Activated T-cell treated with anti-CD3 and anti-CD28 coated beads for 48 hours (primary cell): ENCODE data around the gene GSTT4.
"Not testable (repeated sequence)": the region's sequence is repeated elsewhere in the genome, so short reads cannot be mapped to it uniquely, and the experiment has no call there.

ENCODE experiments used
- DNase-seq: peaks from one replicate; pipeline ENCODE4 v3.0.0-alpha.2; 2020; ENCODE audit warnings: low read depth

Gene GSTT4

GRCh38 chr22:23986538-23987178 is 18.6 kb downstream of the GSTT4 start:
- not testable (repeated sequence) for DNase-seq

DNA sequence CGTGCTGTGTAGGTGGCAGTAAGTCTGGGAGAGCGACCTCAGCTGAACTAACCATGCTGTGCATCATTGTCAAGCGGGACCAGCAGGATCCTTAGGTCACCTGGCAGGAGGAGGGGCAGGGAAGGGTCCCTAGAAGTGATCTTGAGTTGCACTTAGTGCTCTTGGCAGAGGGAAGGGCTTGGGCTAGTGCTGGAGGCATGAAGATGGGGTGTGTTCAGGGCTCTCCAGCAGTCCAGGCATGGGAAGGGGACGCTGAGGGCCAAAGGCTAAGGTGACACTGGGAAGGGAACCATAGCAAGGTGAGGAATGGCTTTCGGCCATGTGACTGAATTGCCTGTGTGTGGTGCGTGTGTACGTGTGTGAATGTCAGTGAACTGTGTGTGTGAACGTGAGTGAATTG is 19.2 kb downstream of the GSTT4 start:
- DNase-seq = not testable (repeated sequence)

DNA sequence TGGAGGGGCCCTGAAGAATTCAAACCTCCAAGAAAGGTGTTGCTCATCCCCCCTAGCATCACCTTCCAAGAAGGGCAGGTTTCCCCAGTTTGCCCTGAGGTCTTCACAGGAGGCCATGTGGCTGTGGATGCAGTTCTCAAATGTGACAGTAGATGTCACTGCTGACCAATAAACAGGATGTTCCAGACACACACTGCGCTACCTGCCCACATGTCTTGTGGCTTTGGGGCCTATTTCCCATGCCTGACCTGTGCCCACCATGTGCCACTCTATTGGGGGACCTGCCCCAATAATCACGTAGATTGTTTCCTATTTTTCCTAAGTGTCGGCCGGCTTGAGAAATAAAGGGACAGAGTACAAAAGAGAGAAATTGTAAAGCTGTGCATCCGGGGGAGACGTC is 20.8 kb downstream of the GSTT4 start:
- no peak for DNase-seq

DNA sequence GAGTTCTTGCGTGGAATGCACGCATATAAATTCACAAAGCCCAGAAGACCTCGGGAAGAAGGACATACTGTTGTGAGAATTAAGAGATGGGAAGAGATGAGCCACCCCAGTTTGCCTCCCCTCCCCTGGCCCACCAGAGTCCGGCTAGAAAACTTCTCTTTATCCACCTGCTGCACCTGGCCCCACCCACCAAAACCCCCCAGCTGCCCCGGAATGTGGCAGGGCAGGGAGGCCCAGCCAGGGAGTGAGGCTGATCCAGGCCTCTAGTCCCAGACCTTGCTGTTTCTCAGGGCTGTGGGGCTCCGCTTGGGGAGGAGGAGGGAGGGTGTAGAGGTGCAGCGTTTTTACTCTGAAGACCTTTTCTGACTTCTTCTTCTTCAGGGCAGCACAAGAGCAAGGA is 24.7 kb downstream of the GSTT4 start:
- not testable (repeated sequence) for DNase-seq

DNA sequence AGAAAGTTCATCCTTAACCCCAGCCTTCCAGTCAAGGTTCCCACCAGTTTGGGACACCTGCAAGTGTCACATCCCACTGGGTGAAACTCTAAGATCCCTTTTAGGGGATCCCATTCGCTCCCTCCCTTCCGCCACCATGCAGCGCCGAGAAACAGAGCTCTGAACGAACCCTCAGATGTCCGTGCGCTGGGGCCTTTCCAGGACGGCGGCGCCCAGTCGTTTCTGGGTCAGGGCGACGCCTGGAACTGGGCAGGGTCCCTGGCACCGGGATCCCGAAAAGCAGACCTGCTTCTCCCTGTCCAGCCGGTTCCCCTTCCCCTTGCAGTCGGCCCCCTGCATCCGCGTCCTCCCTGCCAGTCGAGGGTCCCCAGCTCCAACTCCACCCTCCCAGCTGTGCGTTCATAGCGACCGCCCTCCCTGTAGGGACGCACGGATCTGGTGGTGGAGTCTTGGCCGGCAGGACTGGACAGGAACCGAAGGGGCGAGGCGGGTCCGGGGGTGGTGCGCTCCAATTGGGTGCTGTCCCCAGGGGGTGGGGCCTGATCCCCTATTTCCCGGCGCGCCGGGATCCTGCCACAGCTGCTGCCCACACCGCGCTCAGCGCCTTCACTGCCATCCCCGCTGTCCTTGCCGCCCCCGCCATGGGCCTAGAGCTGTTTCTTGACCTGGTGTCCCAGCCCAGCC is 25.6 kb downstream of the GSTT4 start, which contains the start of gene GSTT2:
GSTT2 (plus strand) TSS at position 578 of the 684 bp plus-strand sequence.
- DNase-seq = not testable (repeated sequence)

DNA sequence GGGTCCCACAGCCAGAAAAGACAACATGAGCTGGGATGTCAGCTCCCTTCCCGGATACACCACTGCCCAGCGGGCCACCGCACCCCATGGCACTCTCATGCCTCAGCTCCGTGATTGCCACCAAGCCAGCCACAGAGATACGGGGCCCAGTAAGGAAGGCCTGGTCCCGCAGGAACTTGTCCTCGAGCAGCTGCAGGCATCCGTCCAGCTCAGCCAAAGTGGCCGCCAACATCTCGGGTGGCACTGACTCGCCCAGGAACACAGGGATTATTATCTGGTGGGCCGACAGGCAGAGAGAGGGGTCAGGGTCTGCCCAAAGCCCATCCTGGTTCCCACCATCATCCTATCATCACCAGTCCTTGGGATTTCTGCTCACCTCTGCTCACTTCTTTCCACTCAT is 27.9 kb downstream of the GSTT4 start:
- DNase-seq = not testable (repeated sequence)

DNA sequence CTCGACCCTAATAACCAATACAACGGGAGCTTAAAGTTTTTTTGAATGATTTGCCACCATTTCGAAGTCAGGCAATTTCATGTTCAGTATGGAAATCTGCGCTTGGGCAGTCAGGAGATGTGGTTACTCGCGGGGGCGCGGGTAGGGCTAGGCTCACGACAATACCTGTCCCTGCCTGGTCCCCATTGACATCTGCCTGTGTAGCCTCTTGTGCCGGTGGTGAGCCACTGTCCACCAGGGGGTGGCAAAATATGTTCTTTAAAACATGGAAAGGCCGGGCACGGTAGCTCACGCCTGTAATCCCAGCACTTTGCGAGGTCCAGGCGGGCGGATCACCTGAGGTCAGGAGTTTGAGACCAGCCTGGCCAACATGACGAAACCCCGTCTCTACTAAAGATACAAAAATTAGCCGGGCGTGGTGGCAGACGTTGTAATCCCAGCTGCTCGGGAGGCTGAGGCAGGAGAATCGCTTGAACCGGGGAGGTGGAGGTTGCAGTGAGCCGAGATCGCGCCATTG is 30.4 kb downstream of the GSTT4 start:
- not testable (repeated sequence) for DNase-seq

DNA sequence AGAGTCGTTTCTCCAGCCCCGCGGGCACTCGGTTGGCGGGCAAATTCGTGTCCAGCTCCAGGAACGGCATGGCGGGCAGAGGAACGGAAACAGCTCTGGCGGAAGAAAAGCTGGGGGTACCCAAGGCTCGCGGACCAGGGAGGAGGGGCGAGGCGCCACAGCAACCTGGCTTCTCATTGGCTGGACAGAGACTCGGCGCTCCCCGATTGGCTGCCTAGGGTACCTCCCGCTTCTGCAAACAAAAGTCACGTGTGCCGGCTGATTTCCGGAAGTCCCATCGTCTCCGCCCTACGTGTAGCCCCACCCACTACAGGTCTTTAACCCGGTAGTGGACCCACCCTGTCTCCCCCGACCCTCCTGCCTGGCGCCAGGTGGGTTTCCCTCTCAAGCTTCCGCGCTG is 30.9 kb downstream of the GSTT4 start, which contains the start of gene DDT:
DDT (minus strand) TSS at position 97 of the 400 bp plus-strand sequence; CDS start at position 70, 27 bp downstream.
- DNase-seq = not testable (repeated sequence)

DNA sequence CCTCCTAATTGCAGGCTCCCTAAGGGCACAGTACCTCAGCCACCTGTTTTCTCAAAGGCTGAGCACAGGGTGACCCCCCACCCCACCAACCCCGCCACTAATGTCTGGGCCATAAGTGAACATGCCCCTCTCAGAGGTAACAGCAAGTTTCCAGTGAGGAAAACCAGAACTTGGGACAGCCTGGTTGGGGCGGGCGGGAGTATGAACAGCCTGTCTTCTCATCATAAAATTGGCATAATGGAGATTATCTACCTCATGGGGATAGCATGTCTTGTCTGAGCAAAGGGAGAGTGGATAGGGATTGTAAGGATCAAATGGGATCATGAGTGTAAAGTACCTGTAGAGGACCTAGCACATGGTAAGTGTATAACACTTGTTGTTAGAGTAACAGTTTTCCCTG is 33.3 kb downstream of the GSTT4 start:
- not testable (repeated sequence) for DNase-seq

- DNase-seq = no peak
Measured at GRCh38 chr22:23970816-23971486, 34.3 kb downstream of the GSTT4 start.

- no peak for DNase-seq
Measured at GRCh38 chr22:23970201-23970641, 35.0 kb downstream of the GSTT4 start.

- DNase-seq = no peak
Measured at GRCh38 chr22:23969071-23969470, 36.2 kb downstream of the GSTT4 start.

- not testable (repeated sequence) for DNase-seq
Measured at GRCh38 chr22:23966568-23966967, 38.7 kb downstream of the GSTT4 start, which contains the start of gene DDTL. DDTL (plus strand) TSS chr22:23966888; CDS start chr22:23966915, 27 bp downstream.

DNA sequence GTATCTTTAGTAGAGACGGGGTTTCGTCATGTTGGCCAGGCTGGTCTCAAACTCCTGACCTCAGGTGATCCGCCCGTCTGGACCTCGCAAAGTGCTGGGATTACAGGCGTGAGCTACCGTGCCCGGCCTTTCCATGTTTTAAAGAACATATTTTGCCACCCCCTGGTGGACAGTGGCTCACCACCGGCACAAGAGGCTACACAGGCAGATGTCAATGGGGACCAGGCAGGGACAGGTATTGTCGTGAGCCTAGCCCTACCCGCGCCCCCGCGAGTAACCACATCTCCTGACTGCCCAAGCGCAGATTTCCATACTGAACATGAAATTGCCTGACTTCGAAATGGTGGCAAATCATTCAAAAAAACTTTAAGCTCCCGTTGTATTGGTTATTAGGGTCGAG is 39.2 kb downstream of the GSTT4 start:
- DNase-seq = not testable (repeated sequence)

DNA sequence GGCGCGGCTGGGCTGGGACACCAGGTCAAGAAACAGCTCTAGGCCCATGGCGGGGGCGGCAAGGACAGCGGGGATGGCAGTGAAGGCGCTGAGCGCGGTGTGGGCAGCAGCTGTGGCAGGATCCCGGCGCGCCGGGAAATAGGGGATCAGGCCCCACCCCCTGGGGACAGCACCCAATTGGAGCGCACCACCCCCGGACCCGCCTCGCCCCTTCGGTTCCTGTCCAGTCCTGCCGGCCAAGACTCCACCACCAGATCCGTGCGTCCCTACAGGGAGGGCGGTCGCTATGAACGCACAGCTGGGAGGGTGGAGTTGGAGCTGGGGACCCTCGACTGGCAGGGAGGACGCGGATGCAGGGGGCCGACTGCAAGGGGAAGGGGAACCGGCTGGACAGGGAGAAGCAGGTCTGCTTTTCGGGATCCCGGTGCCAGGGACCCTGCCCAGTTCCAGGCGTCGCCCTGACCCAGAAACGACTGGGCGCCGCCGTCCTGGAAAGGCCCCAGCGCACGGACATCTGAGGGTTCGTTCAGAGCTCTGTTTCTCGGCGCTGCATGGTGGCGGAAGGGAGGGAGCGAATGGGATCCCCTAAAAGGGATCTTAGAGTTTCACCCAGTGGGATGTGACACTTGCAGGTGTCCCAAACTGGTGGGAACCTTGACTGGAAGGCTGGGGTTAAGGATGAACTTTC is 44.0 kb downstream of the GSTT4 start, which contains the start of gene GSTT2B:
GSTT2B (minus strand) TSS at position 112 of the 688 bp plus-strand sequence; CDS start at position 48, 64 bp downstream.
- DNase-seq = not testable (repeated sequence)

DNA sequence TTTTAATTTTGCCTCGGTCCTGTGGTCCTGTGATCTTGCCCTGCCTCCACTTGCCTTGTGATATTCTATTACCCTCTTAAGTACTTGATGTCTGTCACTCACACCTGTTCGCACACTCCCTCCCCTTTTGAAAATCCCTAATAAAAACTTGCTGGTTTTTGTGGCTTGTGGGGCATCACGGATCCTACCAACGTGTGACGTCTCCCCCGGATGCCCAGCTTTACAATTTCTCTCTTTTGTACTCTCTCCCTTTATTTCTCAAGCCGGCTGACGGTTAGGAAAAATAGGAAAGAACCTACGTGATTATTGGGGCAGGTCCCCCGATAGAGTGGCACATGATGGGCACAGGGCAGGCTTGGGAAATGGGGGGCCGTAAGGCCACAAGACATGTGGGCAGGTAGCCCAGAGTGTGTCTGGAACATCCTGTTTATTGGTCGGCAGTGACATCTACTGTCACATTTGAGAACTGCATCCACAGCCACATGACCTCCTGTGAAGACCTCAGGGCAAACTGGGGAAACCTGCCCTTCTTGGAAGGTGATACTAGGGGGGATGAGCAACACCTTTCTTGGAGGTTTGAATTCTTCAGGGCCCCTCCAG is 48.9 kb downstream of the GSTT4 start:
- peak; percentile 66 for DNase-seq

GRCh38 chr22:23955886-23956285 is 49.4 kb downstream of the GSTT4 start:
- not testable (repeated sequence) for DNase-seq

- not testable (repeated sequence) for DNase-seq
Measured at GRCh38 chr22:23954991-23955305, 50.3 kb downstream of the GSTT4 start.

- DNase-seq = not testable (repeated sequence)
Measured at GRCh38 chr22:23954193-23954990, 50.9 kb downstream of the GSTT4 start.

- DNase-seq = not testable (repeated sequence)
Measured at GRCh38 chr22:23953485-23953884, 51.8 kb downstream of the GSTT4 start.
